Measurements from ENCODE around the gene FLOT1. TPM values are rescaled to one million over a fixed set of nuclear protein-coding genes. Genes with fewer than 3 reads are reported as not detected.
A peak's percentile ranks its signal among the peaks of the same experiment; 100 is the strongest.

FLOT1 gene
- total and polyA plus RNA-seq, 2 of the 13 experiments (the other 11 are each of a cell fraction or from before 2014, with no cell fraction given): 82.3 to 130 TPM

DNA sequence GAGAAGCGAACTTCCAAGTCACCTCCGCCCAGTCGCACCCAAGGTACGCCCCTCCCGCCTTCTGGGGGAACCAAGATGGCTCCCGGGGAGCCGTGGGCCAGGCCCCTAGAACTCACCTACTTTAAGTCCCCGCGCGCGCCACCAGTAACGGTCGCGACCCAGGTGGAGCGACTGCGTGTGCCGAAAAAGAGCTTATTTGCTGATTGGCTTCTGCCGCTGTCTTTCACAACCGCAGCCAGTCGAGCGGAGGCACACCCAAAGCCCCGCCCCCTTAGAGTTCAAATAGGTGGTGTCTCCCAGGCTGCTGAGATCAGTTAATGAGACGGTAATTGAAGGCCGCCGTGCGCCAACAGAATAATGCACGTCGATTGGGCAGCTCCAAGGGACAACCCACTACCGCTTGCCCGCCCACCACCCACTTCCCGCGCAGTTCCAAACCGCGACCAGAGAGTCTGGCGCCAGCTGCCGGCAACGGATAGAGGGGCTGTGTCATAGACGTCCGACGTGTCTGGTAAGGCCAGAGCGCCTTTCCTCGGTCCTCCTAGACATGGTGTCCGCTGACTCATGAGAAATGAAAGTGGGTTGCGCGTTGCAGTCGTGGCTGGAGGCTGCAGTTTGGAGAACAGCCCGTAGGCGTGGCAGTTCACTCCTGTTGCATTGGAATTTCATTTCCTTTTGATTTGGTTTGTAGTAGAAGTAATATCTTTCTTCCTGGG, 25.2 kb downstream of the FLOT1 start, which contains the start of gene MDC1 (continued):
- TF ChIP-seq, protein P1, sequence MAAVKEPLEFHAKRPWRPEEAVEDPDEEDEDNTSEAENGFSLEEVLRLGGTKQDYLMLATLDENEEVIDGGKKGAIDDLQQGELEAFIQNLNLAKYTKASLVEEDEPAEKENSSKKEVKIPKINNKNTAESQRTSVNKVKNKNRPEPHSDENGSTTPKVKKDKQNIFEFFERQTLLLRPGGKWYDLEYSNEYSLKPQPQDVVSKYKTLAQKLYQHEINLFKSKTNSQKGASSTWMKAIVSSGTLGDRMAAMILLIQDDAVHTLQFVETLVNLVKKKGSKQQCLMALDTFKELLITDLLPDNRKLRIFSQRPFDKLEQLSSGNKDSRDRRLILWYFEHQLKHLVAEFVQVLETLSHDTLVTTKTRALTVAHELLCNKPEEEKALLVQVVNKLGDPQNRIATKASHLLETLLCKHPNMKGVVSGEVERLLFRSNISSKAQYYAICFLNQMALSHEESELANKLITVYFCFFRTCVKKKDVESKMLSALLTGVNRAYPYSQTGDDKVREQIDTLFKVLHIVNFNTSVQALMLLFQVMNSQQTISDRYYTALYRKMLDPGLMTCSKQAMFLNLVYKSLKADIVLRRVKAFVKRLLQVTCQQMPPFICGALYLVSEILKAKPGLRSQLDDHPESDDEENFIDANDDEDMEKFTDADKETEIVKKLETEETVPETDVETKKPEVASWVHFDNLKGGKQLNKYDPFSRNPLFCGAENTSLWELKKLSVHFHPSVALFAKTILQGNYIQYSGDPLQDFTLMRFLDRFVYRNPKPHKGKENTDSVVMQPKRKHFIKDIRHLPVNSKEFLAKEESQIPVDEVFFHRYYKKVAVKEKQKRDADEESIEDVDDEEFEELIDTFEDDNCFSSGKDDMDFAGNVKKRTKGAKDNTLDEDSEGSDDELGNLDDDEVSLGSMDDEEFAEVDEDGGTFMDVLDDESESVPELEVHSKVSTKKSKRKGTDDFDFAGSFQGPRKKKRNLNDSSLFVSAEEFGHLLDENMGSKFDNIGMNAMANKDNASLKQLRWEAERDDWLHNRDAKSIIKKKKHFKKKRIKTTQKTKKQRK (IDR thresholded peaks at IDR 0.05; ENCODE audit: low read length): no peak; the same call in 1 of the 2 replicates
- TF ChIP-seq ZNF589 (CRISPR knock-in tag; conservative IDR thresholded peaks at IDR 0.05) (peak; percentile 97), ZFP36 (IDR thresholded peaks at IDR 0.05; ENCODE audit: borderline replicate concordance, low read depth, low read length, partially characterized antibody) (no peak), ERF (CRISPR knock-in tag; IDR thresholded peaks at IDR 0.05) (peak; percentile 95), ZSCAN21 (CRISPR knock-in tag; IDR thresholded peaks at IDR 0.05; ENCODE audit: borderline replicate concordance) (peak; percentile 90; the same call in 1 of the 2 replicates), FOXA3 (CRISPR knock-in tag; IDR thresholded peaks at IDR 0.05) (peak; percentile 80), ZNF577 (CRISPR knock-in tag; IDR thresholded peaks at IDR 0.05; ENCODE audit: borderline replicate concordance, low read depth) (0 out of 2 replicates have a peak, but pooled peaks have one; percentile 8), ZNF124 (CRISPR knock-in tag; IDR thresholded peaks at IDR 0.05) (peak; percentile 68), ASH2L (IDR thresholded peaks at IDR 0.05; ENCODE audit: insufficient read length, low read depth, low read length) (peak; percentile 92), SATB2 (CRISPR knock-in tag; IDR thresholded peaks at IDR 0.05) (no peak)
- TF ChIP-seq, protein P2, sequence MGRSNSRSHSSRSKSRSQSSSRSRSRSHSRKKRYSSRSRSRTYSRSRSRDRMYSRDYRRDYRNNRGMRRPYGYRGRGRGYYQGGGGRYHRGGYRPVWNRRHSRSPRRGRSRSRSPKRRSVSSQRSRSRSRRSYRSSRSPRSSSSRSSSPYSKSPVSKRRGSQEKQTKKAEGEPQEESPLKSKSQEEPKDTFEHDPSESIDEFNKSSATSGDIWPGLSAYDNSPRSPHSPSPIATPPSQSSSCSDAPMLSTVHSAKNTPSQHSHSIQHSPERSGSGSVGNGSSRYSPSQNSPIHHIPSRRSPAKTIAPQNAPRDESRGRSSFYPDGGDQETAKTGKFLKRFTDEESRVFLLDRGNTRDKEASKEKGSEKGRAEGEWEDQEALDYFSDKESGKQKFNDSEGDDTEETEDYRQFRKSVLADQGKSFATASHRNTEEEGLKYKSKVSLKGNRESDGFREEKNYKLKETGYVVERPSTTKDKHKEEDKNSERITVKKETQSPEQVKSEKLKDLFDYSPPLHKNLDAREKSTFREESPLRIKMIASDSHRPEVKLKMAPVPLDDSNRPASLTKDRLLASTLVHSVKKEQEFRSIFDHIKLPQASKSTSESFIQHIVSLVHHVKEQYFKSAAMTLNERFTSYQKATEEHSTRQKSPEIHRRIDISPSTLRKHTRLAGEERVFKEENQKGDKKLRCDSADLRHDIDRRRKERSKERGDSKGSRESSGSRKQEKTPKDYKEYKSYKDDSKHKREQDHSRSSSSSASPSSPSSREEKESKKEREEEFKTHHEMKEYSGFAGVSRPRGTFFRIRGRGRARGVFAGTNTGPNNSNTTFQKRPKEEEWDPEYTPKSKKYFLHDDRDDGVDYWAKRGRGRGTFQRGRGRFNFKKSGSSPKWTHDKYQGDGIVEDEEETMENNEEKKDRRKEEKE (IDR thresholded peaks at IDR 0.05): no peak
- TF ChIP-seq, protein P3, sequence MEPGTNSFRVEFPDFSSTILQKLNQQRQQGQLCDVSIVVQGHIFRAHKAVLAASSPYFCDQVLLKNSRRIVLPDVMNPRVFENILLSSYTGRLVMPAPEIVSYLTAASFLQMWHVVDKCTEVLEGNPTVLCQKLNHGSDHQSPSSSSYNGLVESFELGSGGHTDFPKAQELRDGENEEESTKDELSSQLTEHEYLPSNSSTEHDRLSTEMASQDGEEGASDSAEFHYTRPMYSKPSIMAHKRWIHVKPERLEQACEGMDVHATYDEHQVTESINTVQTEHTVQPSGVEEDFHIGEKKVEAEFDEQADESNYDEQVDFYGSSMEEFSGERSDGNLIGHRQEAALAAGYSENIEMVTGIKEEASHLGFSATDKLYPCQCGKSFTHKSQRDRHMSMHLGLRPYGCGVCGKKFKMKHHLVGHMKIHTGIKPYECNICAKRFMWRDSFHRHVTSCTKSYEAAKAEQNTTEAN (CRISPR knock-in tag; conservative IDR thresholded peaks at IDR 0.05): peak; percentile 87
- TF ChIP-seq, protein P4, sequence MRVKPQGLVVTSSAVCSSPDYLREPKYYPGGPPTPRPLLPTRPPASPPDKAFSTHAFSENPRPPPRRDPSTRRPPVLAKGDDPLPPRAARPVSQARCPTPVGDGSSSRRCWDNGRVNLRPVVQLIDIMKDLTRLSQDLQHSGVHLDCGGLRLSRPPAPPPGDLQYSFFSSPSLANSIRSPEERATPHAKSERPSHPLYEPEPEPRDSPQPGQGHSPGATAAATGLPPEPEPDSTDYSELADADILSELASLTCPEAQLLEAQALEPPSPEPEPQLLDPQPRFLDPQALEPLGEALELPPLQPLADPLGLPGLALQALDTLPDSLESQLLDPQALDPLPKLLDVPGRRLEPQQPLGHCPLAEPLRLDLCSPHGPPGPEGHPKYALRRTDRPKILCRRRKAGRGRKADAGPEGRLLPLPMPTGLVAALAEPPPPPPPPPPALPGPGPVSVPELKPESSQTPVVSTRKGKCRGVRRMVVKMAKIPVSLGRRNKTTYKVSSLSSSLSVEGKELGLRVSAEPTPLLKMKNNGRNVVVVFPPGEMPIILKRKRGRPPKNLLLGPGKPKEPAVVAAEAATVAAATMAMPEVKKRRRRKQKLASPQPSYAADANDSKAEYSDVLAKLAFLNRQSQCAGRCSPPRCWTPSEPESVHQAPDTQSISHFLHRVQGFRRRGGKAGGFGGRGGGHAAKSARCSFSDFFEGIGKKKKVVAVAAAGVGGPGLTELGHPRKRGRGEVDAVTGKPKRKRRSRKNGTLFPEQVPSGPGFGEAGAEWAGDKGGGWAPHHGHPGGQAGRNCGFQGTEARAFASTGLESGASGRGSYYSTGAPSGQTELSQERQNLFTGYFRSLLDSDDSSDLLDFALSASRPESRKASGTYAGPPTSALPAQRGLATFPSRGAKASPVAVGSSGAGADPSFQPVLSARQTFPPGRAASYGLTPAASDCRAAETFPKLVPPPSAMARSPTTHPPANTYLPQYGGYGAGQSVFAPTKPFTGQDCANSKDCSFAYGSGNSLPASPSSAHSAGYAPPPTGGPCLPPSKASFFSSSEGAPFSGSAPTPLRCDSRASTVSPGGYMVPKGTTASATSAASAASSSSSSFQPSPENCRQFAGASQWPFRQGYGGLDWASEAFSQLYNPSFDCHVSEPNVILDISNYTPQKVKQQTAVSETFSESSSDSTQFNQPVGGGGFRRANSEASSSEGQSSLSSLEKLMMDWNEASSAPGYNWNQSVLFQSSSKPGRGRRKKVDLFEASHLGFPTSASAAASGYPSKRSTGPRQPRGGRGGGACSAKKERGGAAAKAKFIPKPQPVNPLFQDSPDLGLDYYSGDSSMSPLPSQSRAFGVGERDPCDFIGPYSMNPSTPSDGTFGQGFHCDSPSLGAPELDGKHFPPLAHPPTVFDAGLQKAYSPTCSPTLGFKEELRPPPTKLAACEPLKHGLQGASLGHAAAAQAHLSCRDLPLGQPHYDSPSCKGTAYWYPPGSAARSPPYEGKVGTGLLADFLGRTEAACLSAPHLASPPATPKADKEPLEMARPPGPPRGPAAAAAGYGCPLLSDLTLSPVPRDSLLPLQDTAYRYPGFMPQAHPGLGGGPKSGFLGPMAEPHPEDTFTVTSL (CRISPR knock-in tag; IDR thresholded peaks at IDR 0.05; ENCODE audit: borderline replicate concordance): no peak
- TF ChIP-seq, protein P5, sequence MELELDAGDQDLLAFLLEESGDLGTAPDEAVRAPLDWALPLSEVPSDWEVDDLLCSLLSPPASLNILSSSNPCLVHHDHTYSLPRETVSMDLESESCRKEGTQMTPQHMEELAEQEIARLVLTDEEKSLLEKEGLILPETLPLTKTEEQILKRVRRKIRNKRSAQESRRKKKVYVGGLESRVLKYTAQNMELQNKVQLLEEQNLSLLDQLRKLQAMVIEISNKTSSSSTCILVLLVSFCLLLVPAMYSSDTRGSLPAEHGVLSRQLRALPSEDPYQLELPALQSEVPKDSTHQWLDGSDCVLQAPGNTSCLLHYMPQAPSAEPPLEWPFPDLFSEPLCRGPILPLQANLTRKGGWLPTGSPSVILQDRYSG (CRISPR knock-in tag; IDR thresholded peaks at IDR 0.05): no peak
